Heart right ventricle (tissue), 16 donors: ENCODE data around the gene CST11. TPM values are rescaled to one million over a fixed set of nuclear protein-coding genes. Genes with fewer than 3 reads are reported as not detected.

Experiments used
- ATAC-seq, 8 donors: fragments of 200-7000 bp; cut with Tn5 transposase; one replicate each; pipeline ENCODE4 v1.9.1; 2020; ENCODE audit warnings: mild to moderate bottlenecking in 8 of 8, moderate library complexity in 8 of 8, moderate number of reproducible peaks in 1 of 8
- DNase-seq, 2 donors: peaks; one replicate each; pipeline ENCODE4 v3.0.0-alpha.2; 2020
- H3K27ac ChIP-seq, 10 donors: fragments of 200-600 bp; sonication (generic) in 2 of 10; one replicate each; pipeline versions ENCODE4 v1.5.0 to v1.8.0; 2020 to 2022; ENCODE audit warnings: mild to moderate bottlenecking in 3 of 10
- H3K27me3 ChIP-seq, 7 donors: fragments of 200-600 bp; one replicate each; pipeline ENCODE4 v1.8.0; 2021 to 2022; ENCODE audit warnings: mild to moderate bottlenecking in 2 of 7
- H3K36me3 ChIP-seq, 9 donors: fragments of 200-600 bp; sonication (generic) in 1 of 9; one replicate each; pipeline versions ENCODE4 v1.5.0 to v1.8.0; 2020 to 2022; ENCODE audit warnings: mild to moderate bottlenecking in 2 of 9
- H3K4me1 ChIP-seq, 9 donors: fragments of 200-600 bp; sonication (generic) in 1 of 9; one replicate each; pipeline versions ENCODE4 v1.5.0 to v1.8.0; 2020 to 2022; ENCODE audit warnings: mild to moderate bottlenecking in 4 of 9
- H3K4me3 ChIP-seq, 10 donors: fragments of 200-600 bp; sonication (generic) in 2 of 10; one replicate each; pipeline versions ENCODE4 v1.5.0 to v1.8.0; 2020 to 2022; ENCODE audit warnings: mild to moderate bottlenecking in 7 of 10, moderate library complexity in 2 of 10
- H3K9me3 ChIP-seq, 11 donors: fragments of 200-600 bp in 10 of 11; sonication (generic) in 2 of 11; one replicate each; pipeline versions ENCODE4 v1.5.0 to v1.8.0; 2013 to 2022; ENCODE audit warnings: mild to moderate bottlenecking in 2 of 11, control low read depth in 1 of 11, moderate library complexity in 1 of 11
- WGBS, 2 donors: extraction: QIAGEN DNeasy Blood & Tissue Kit; methylation state at CpG; one replicate each; pipeline ENCODE4 v1.1.7; 2013; ENCODE audit warnings: inconsistent platforms in 1 of 2; 5-methylcytosine and 5-hydroxymethylcytosine counted together
- intact Hi-C, 10 donors: fragments of 100-400 bp; cut with DNase I; formaldehyde crosslinking; loops; one replicate each; pipeline versions ENCODE4 v1.11.1 to v1.14.2; 2022
- polyA plus RNA-seq, 2 donors: library from polyadenylated mRNA; stranded (reverse); fragments of 200-250 nt; gene quantifications; one replicate each; pipeline ENCODE4 v1.2.3, GENCODE V29; 2013
- total RNA-seq, 10 donors: library from RNA; stranded (reverse); fragmentation: NEBNext Ultra II Directional in 3 of 10; extraction: Animal tissue kit (Norgen Biotek cat#: 25700) in 3 of 10; gene quantifications; one replicate each; pipeline versions ENCODE4 v1.2.1 to v1.2.4, GENCODE V29; 2021 to 2023
- TF ChIP-seq, protein P1 (sequence below), 9 donors: fragments of 200-600 bp; sonication (generic) in 2 of 9; IDR thresholded peaks; one replicate each; pipeline versions ENCODE4 v1.5.0 to v1.8.0; 2021 to 2022; ENCODE audit warnings: antibody characterized with exemption in 9 of 9, mild to moderate bottlenecking in 5 of 9, moderate library complexity in 1 of 9
- donor health status: Arrhythmogenic right ventricular cardiomyopathy.
- donor health status: ischemic (EF 13 %, LVEDD 7.1; RV severe dilation, severe dysfunction).
- donor health status: healthy with polysubstance abuse.
- donor health status: DM: no; HTN: yes; CAD: no.
- donor health status: DM: no; HTN: no; CAD: no.
- donor health status: ischemic (EF 25% LVEDD 6.9; RV normal size, moderate dysfunction).
- donor health status: ischemic (EF 25% LVEDD 5.7; RV mildly dilated, moderate dysfunction).
- donor health status: healthy.
- donor health status: DM: yes; HTN: yes; CAD: no.
- donor health status: Ischemic cardiomyopathy.
- donor health status: ischemic (EF 35%, LVEDD 5.7; RV mildly dilated, moderate dysfunction).
- donor health status: nonischemic (EF 11% LVEDD 7.7; RV severe dilation, severe dysfunction).
- donor health status: DM: yes; HTN: yes; CAD: no.
- donor health status: PGD.
- donor health status: ischemic (EF 29% LVEDD 5.4; RV normal size, mild dysfunction).
- donor health status: nonischemic (EF 23%, LVEDD 6.1; RV moderate dilation, normal function).

Gene CST11
- total and polyA plus RNA-seq, 12 donors = not detected

DNA sequence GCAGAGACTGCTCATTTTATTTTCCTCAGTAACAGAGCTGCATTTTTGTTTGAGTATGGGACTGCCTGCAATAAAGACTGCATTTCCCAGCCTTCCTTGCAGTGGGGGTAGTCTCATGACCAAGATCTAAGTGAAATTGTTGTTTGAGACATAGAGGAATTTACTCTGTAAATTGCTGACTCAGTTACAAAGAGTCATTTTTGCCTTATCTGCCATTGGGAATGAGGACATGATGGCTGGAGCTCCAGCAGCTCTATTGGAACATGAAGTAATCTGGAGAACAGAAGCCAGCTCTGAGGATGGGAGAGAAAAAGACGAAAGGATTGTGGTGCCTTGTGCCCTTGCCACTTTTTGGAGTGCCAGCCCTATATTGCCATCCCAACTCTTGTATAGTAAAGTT lies 2.1 kb upstream of the CST11 start:
- Histone ChIP-seq H3K4me1 (no peaks in the 10 kb centered on the region), H3K27ac (no peak overlapping the region), H3K36me3 (no peaks in the 10 kb centered on the region), H3K27me3 (peaks cover 0 to 40% (median 16%) of the 10 kb centered on the region in 7 donors), H3K9me3 (peaks cover 0 to 3% (median 0%) of the 10 kb centered on the region in 11 donors), H3K4me3 (no peak overlapping the region)
- no peak for DNase-seq
- intact Hi-C loops = no loop called here
- WGBS, 2 donors = 87 to 90% methylated on average over 1 of the region's 1 CpG
- TF ChIP-seq, protein P1, sequence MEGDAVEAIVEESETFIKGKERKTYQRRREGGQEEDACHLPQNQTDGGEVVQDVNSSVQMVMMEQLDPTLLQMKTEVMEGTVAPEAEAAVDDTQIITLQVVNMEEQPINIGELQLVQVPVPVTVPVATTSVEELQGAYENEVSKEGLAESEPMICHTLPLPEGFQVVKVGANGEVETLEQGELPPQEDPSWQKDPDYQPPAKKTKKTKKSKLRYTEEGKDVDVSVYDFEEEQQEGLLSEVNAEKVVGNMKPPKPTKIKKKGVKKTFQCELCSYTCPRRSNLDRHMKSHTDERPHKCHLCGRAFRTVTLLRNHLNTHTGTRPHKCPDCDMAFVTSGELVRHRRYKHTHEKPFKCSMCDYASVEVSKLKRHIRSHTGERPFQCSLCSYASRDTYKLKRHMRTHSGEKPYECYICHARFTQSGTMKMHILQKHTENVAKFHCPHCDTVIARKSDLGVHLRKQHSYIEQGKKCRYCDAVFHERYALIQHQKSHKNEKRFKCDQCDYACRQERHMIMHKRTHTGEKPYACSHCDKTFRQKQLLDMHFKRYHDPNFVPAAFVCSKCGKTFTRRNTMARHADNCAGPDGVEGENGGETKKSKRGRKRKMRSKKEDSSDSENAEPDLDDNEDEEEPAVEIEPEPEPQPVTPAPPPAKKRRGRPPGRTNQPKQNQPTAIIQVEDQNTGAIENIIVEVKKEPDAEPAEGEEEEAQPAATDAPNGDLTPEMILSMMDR (IDR thresholded peaks at IDR 0.05) = no peak
- no peak for ATAC-seq

DNA sequence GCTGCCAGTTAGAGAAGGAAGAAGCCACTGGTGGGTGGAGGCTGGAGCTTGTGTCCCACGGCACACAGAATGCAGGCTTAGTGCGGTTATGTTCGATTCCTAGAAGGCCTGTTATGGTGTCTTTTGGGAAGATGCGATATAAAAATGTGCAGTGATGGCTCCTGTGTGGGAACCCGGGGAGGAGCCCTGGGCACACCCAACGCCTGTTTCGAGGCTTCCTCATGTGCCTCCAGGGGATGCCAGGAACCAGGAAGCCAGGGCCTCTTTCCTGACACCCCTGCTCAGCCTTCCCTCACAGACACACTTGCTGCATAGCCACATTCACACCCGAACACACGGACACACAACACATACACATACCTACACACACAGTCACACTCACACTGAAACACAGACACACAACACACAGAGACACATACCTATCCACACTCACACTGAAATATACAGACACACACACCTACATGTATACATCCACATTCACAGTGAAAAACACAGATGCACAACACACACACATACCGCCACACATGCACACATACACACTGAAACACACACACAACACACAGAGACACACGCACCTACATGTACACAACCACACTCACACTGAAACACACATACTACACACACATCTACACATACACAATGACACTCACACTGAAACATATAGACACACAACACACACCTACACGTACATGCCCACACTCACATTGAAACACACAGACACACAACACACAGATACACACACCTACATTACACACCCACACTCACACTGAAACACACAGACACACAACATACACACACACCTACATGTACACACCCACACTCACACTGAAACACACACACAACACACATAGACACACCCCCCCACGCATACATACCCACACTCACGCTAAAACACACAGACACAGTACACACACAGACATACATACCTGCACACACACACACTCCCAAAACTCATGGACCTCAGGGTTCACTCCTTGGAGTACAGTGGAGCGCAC lies 1.2 kb upstream of the CST11 start:
- peaks cover 0 to 40% (median 16%) of the 10 kb centered on the region in 7 donors for H3K27me3 ChIP-seq
- intact Hi-C loops = no loop called here
- TF ChIP-seq, protein P1 (IDR thresholded peaks at IDR 0.05) = no peak
- H3K9me3 ChIP-seq = peaks cover 0 to 3% (median 0%) of the 10 kb centered on the region in 11 donors
- DNase-seq (no peak), ATAC-seq (no peak)
- WGBS, 2 donors = 86 to 88% methylated on average over 15 of the region's 15 CpGs
- H3K4me3 ChIP-seq = no peak overlapping the region
- no peak overlapping the region for H3K27ac ChIP-seq
- H3K4me1 ChIP-seq = peaks cover 0 to 5% (median 0%) of the 10 kb centered on the region in 9 donors
- no peaks in the 10 kb centered on the region for H3K36me3 ChIP-seq

DNA sequence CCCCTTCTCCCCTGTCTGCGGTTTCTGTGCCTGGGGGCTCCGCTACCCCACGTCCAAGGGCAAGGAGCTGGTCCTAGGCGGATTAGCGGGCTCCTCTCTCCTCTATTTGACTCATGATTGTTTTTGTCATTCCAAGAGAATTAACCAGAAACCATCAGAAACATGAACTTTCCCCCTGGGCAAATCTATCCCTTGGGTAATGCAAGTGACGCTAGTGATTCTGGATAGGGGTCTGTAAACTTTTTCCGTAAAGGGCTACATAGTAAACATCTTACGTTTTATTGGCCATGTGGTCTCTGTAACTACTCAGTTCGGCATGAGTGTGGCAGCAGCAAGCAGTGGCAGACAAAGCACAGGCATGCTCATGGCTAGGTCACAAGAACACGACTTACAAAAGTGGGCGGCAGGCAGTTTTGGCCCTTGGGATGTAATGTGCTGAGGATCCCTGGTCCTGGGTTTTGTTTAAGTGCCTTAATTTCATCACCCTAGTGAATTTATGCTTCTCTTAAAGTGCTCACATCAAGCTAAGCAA lies 654 bp downstream of the CST11 start:
- no peak overlapping the region for H3K4me3 ChIP-seq
- TF ChIP-seq, protein P1 (IDR thresholded peaks at IDR 0.05) = no peak
- WGBS, 2 donors = 72% methylated on average over 11 of the region's 11 CpGs
- peaks cover 0 to 39% (median 16%) of the 10 kb centered on the region in 7 donors for H3K27me3 ChIP-seq
- peaks cover 0 to 3% (median 0%) of the 10 kb centered on the region in 11 donors for H3K9me3 ChIP-seq
- H3K36me3 ChIP-seq = no peaks in the 10 kb centered on the region
- no peak overlapping the region for H3K27ac ChIP-seq
- DNase-seq = no peak
- intact Hi-C loops = no loop called here
- H3K4me1 ChIP-seq = peaks cover 0 to 5% (median 0%) of the 10 kb centered on the region in 9 donors
- no peak for ATAC-seq

DNA sequence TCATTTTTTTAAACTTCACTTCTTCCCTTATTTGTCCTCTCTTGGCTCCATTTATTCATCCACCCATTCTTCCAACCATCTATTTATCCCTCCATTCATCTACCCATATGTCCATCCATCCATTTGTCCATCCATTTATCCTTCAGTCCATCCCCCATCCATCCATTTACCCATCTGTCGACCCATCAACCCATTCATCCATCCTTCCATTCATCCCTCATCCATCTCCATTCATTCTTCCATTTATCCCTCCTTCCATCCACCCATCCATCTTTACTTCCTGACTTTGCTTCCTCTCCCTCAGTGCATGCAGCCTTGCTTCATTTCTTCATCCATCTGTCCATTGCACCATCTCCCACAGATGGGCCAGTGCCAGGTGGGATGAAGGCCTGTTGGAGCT lies 1.8 kb downstream of the CST11 start:
- Histone ChIP-seq H3K27me3 (peaks cover 0 to 39% (median 16%) of the 10 kb centered on the region in 7 donors), H3K4me1 (peaks cover 0 to 5% (median 0%) of the 10 kb centered on the region in 9 donors), H3K4me3 (no peak overlapping the region), H3K36me3 (no peaks in the 10 kb centered on the region), H3K27ac (no peak overlapping the region), H3K9me3 (peaks cover 0 to 3% (median 0%) of the 10 kb centered on the region in 11 donors)
- ATAC-seq = no peak
- TF ChIP-seq, protein P1 (IDR thresholded peaks at IDR 0.05) = no peak
- intact Hi-C loops = no loop called here
- 88 to 93% methylated on average over 1 of the region's 1 CpG for WGBS, 2 donors
- DNase-seq = no peak
